H9 (cell line): Measurements from ENCODE around the gene NDUFB1. TPM values are rescaled to one million over a fixed set of nuclear protein-coding genes. Genes with fewer than 3 reads are reported as not detected.

Experiments
- DNase-seq: peaks from one replicate; pipeline ENCODE4 v3.0.0-alpha.2; 2017
- H2AFZ ChIP-seq: one replicate; pipeline ENCODE4 v1.6.1; 2013; ENCODE audit warnings: mild to moderate bottlenecking, low read length, control low read depth, moderate library complexity
- H2AK5ac ChIP-seq: 2 replicates; pipeline ENCODE4 v1.6.1; 2013; ENCODE audit warnings: low read length, control low read depth, mixed read lengths; ENCODE audit not compliant: insufficient read length
- H2BK120ac ChIP-seq: one replicate; pipeline ENCODE4 v1.6.1; 2013; ENCODE audit warnings: low read depth, mild to moderate bottlenecking, low read length, control low read depth, inconsistent platforms; ENCODE audit not compliant: poor library complexity, severe bottlenecking
- H2BK12ac ChIP-seq: 2 replicates; pipeline ENCODE4 v1.6.1; 2013; ENCODE audit warnings: low read length, control low read depth, mixed read lengths, low read depth; ENCODE audit not compliant: insufficient read length
- H2BK15ac ChIP-seq: 2 replicates; pipeline ENCODE4 v1.6.1; 2013; ENCODE audit warnings: low read depth, low read length, control low read depth
- H2BK20ac ChIP-seq: one replicate; pipeline ENCODE4 v1.6.1; 2013; ENCODE audit warnings: low read depth, mild to moderate bottlenecking, low read length, control low read depth, inconsistent platforms; ENCODE audit not compliant: poor library complexity, severe bottlenecking
- H2BK5ac ChIP-seq: 2 replicates; pipeline ENCODE4 v1.6.1; 2013; ENCODE audit warnings: low read length, control low read depth, mixed read lengths; ENCODE audit not compliant: insufficient read length
- H3K14ac ChIP-seq: 2 replicates; pipeline ENCODE4 v1.6.1; 2013; ENCODE audit warnings: low read length, control low read depth; ENCODE audit not compliant: insufficient read depth
- H3K18ac ChIP-seq: 2 replicates; pipeline ENCODE4 v1.6.1; 2013; ENCODE audit warnings: low read depth, mild to moderate bottlenecking, mixed read lengths, low read length, control low read depth; ENCODE audit not compliant: insufficient read length
- H3K23ac ChIP-seq: 2 replicates; pipeline ENCODE4 v1.6.1; 2013; ENCODE audit warnings: low read length, control low read depth, mixed read lengths, low read depth; ENCODE audit not compliant: insufficient read length
- H3K23me2 ChIP-seq: 2 replicates; pipeline ENCODE4 v1.6.1; 2013; ENCODE audit warnings: low read depth, mild to moderate bottlenecking, mixed read lengths, low read length, control low read depth; ENCODE audit not compliant: insufficient read length, poor library complexity, severe bottlenecking
- H3K27ac ChIP-seq: 2 replicates; pipeline ENCODE4 v1.5.1; 2013; ENCODE audit warnings: low read length, control low read depth, mixed read lengths, low read depth; ENCODE audit not compliant: insufficient read length
- H3K27me3 ChIP-seq: 2 replicates; pipeline ENCODE4 v1.6.1; 2013; ENCODE audit warnings: low read length, control low read depth, inconsistent platforms; ENCODE audit not compliant: insufficient read depth
- H3K4ac ChIP-seq: 2 replicates; pipeline ENCODE4 v1.6.1; 2013; ENCODE audit warnings: low read depth, mild to moderate bottlenecking, control low read depth, inconsistent platforms, low read length, moderate library complexity
- H3K4me1 ChIP-seq: 2 replicates; pipeline ENCODE4 v1.6.1; 2013; ENCODE audit warnings: low read length, control low read depth, inconsistent platforms; ENCODE audit not compliant: insufficient read depth
- H3K4me2 ChIP-seq: 2 replicates; pipeline ENCODE4 v1.6.1; 2013; ENCODE audit warnings: low read length, control low read depth, mixed read lengths; ENCODE audit not compliant: insufficient read length, insufficient read depth
- H3K56ac ChIP-seq: 2 replicates; pipeline ENCODE4 v1.6.1; 2013; ENCODE audit warnings: low read depth, mild to moderate bottlenecking, mixed read lengths, low read length, control low read depth; ENCODE audit not compliant: insufficient read length
- H3K79me1 ChIP-seq: 2 replicates; pipeline ENCODE4 v1.6.1; 2013; ENCODE audit warnings: low read depth, mild to moderate bottlenecking, moderate library complexity, low read length, control low read depth, inconsistent platforms; ENCODE audit not compliant: insufficient read depth, poor library complexity, severe bottlenecking
- H3K79me2 ChIP-seq: 2 replicates; pipeline ENCODE4 v1.6.1; 2013; ENCODE audit warnings: low read length, control low read depth, inconsistent platforms; ENCODE audit not compliant: insufficient read depth
- H3K9ac ChIP-seq: 2 replicates; pipeline ENCODE4 v1.6.1; 2013; ENCODE audit warnings: low read length, control low read depth, mixed read lengths; ENCODE audit not compliant: insufficient read length; ENCODE audit errors: extremely low read depth
- H3K9me3 ChIP-seq: one replicate; pipeline ENCODE4 v1.6.1; 2013; ENCODE audit warnings: low read depth, low read length, inconsistent platforms; ENCODE audit not compliant: control insufficient read depth
- H3T11ph ChIP-seq: one replicate; pipeline ENCODE4 v1.6.1; 2013; ENCODE audit warnings: mild to moderate bottlenecking, low read length, control low read depth, inconsistent platforms
- H4K20me1 ChIP-seq: one replicate; pipeline ENCODE4 v1.6.1; 2013; ENCODE audit not compliant: control insufficient read depth, insufficient read length, insufficient read depth
- H4K5ac ChIP-seq: 2 replicates; pipeline ENCODE4 v1.6.1; 2013; ENCODE audit warnings: low read depth, mild to moderate bottlenecking, mixed read lengths, low read length, control low read depth; ENCODE audit not compliant: insufficient read length
- H4K8ac ChIP-seq: replicated peaks from 2 replicates; pipeline ENCODE4 v1.6.1; 2013; ENCODE audit warnings: low read length, control low read depth, mixed read lengths, low read depth; ENCODE audit not compliant: insufficient read length
- H4K91ac ChIP-seq: 2 replicates; pipeline ENCODE4 v1.6.1; 2013; ENCODE audit warnings: low read depth, mild to moderate bottlenecking, moderate library complexity, mixed read lengths, low read length, control low read depth; ENCODE audit not compliant: insufficient read length
- H3K27ac Mint-ChIP-seq, 3 experiments: 2 replicates in 2 of 3; 3 replicates in 1 of 3; pipeline ENCODE4 v1.8.0; 2020 to 2021; ENCODE audit warnings: mixed read lengths in 3 of 3, mild to moderate bottlenecking in 1 of 3, moderate library complexity in 1 of 3
- H3K27me3 Mint-ChIP-seq: 2 replicates; pipeline ENCODE4 v1.8.0; 2021; ENCODE audit warnings: low read depth, mild to moderate bottlenecking, moderate library complexity, mixed read lengths
- H3K36me3 Mint-ChIP-seq, 3 experiments: 2 replicates in 2 of 3; 3 replicates in 1 of 3; pipeline ENCODE4 v1.8.0; 2020 to 2021; ENCODE audit warnings: low read depth in 3 of 3, mixed read lengths in 3 of 3; ENCODE audit not compliant: insufficient read depth in 1 of 3
- H3K4me1 Mint-ChIP-seq, 2 experiments: 2 replicates each; pipeline ENCODE4 v1.8.0; 2020; ENCODE audit warnings: mixed read lengths in 2 of 2
- H3K4me3 Mint-ChIP-seq, 2 experiments: 2 replicates in 1 of 2; 3 replicates in 1 of 2; pipeline ENCODE4 v1.8.0; 2020 to 2021; ENCODE audit warnings: mild to moderate bottlenecking in 2 of 2, mixed read lengths in 2 of 2, moderate library complexity in 1 of 2
- H3K9me3 Mint-ChIP-seq, 2 experiments: 2 replicates in 1 of 2; 3 replicates in 1 of 2; pipeline ENCODE4 v1.8.0; 2020; ENCODE audit warnings: mild to moderate bottlenecking in 2 of 2, mixed read lengths in 2 of 2, moderate library complexity in 1 of 2
- CTCF ChIP-seq: fragments of 200-600 bp; sonication (generic); conservative IDR thresholded peaks from 3 replicates; pipeline ENCODE4 v1.8.0; 2021; ENCODE audit warnings: antibody characterized with exemption, mild to moderate bottlenecking
- WGBS: extraction: QIAGEN DNeasy Blood & Tissue Kit; methylation state at CpG from one replicate; pipeline ENCODE4 v1.1.7; 2013; ENCODE audit warnings: missing lambda C conversion rate, low lambda C conversion rate, mixed read lengths; ENCODE audit not compliant: insufficient read length; ENCODE audit errors: extremely low coverage; 5-methylcytosine and 5-hydroxymethylcytosine counted together
- long read RNA-seq: library from polyadenylated mRNA; unstranded; transcript quantifications from one replicate; pipeline ENCODE4 v2.0.0, GENCODE V29; 2020
- total RNA-seq: library from RNA; stranded (reverse); gene quantifications from 2 replicates; pipeline ENCODE4 v1.2.1, GENCODE V29; 2021

The NDUFB1 gene
- total RNA-seq = 147 and 153 TPM in 2 replicates
- long read RNA-seq, transcript NDUFB1-201 (3 exons, 528 nt) = major isoform, 34 of 40 reads
- long read RNA-seq, partial matches to known transcripts = 0 of 40 reads
- long read RNA-seq, other reads (novel, unspliced or antisense) = 3 of 40 reads

- Histone ChIP-seq H2BK15ac (no peak within 1 kb of the TSS), H2BK20ac (no peak within 1 kb of the TSS), H2BK5ac (peak within 1 kb of the TSS; percentile 79), H3K23ac (no peak within 1 kb of the TSS), H4K5ac (peak within 1 kb of the TSS; percentile 36), H2BK12ac (peak within 1 kb of the TSS; percentile 46), H3K4ac (peak within 1 kb of the TSS; percentile 29; the same call in 1 of the 2 replicates), H3K9ac (peak within 1 kb of the TSS; percentile 99), H4K8ac (peak within 1 kb of the TSS; percentile 68), H3K79me1 (no peaks in the 10 kb centered on the region), H3K56ac (peak within 1 kb of the TSS; percentile 77), H3K18ac (peak within 1 kb of the TSS; percentile 99), H3K4me1 (no peaks in the 10 kb centered on the region), H3K79me2 (no peaks in the 10 kb centered on the region; the same call in 1 of the 2 replicates), H3K27me3 (no peaks in the 10 kb centered on the region), H4K20me1 (peaks cover 1% of the 10 kb centered on the region), H3K27ac (peak within 1 kb of the TSS; percentile 34), H3K14ac (peak within 1 kb of the TSS; percentile 99), H3T11ph (no peak within 1 kb of the TSS), H3K23me2 (peaks cover 7% of the 10 kb centered on the region), H3K9me3 (no peaks in the 10 kb centered on the region), H2AK5ac (no peak within 1 kb of the TSS), H4K91ac (peak within 1 kb of the TSS; percentile 1), H2BK120ac (no peak within 1 kb of the TSS), H3K4me2 (peak within 1 kb of the TSS; percentile 58), H2AFZ (no peak within 1 kb of the TSS)
- H3K9me3 Mint-ChIP-seq = peaks cover 0 to 2% of the 10 kb centered on the region in 2 experiments; a peak in 2 of 5 replicates
- peak; percentile 82 for DNase-seq
- peaks cover 15 to 47% (median 45%) of the 10 kb centered on the region in 3 experiments; a peak in 6 of 7 replicates for H3K36me3 Mint-ChIP-seq
- H3K27me3 Mint-ChIP-seq = no peaks in the 10 kb centered on the region; the same call in 1 of the 2 replicates
- no CpG with 5 or more reads among the region's 55 CpGs for WGBS
- no peak for TF ChIP-seq CTCF
- peak within 1 kb of the TSS; percentile 100 for H3K27ac Mint-ChIP-seq
- peak within 1 kb of the TSS; percentile 93 to 98 for H3K4me3 Mint-ChIP-seq
- peaks cover 15 to 20% of the 10 kb centered on the region in 2 experiments for H3K4me1 Mint-ChIP-seq
Observed at GRCh38 chr14:92121670-92122350, at the start of gene NDUFB1, which contains the start of gene CPSF2. Gene NDUFB1 (minus strand): TSS chr14:92121706. CDS start chr14:92117637, 4,069 bp downstream. Gene CPSF2 (plus strand): TSS chr14:92121969. CDS start chr14:92130985, 9,016 bp downstream.
